Kasumi-1 (cell line): Measurements from ENCODE around the gene PAEP.

Experiments
- DNase-seq, 2 experiments: peaks; one replicate each; lab custom pipeline; 2025; lab: John Stamatoyannopoulos, UW

The PAEP gene

DNA sequence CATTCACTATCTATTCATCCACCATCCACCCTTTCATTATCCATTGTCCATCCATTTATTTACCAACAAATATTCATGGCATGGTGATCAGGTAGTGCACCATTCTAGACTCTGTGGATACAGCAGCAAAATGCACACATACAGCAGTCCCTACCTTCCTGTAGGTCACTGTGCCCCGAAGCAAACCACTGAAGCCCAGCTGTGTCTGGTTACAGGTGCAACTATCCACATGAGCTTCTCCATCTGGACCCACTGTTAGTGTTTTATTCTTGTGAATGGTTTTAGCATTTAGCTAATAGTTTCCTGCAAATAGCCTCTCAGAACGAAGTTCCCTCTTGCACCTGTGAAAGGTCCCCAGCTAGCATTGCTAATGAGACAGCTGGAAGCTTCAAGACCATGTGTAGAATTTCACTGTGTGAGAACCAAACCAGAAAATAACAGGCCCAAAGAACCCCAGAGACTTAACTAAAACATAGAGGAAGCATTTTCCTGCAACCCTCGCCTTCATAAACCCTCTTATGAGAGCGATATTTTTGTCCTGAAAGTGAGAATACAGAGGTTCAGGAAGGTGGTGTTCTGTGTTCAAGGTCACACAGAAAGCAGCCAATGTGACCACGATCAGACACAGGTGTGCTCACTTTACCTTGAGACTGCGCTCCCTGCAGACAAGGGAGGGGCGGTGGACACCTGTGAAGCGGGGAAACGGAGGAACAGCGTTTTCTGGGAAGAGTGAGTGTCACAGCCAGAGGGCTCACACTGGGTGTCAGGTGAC is 18.5 kb downstream of the PAEP start:
- no peak for DNase-seq

DNA sequence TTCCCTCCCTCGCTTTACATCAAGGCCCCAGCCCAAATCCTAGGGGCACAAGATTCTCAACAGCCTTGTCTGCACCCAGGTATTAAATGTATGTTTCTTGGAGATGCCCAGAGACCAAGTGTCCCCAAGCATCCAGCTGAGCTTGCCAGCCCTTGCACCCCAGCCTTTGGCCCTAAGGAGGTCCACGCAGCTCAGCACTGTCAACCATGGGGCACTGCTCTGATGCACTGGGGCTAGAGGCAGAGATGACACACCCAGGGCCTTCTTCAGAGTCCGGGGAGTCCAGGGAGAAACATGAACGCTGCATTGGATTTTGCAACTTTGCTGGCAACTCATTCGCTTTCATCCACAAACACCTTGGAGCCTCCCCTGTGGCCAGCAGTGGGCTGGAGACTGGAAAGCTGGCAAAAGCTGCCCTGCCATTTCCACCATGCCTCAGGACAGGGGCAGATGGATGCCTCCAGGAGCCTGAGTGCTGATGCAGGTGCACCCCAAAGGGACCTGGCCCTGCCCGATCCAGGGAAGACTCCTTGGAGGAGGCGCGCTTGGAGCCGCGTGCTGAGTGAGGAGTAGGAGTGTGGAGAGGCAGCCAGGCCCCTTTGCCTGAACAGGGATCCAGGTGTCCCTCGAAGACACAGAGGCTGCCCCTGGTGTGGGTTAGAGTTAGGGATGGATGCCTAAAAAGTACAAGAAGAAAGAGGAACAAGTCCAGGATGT is 19.3 kb downstream of the PAEP start:
- no peak for DNase-seq

DNA sequence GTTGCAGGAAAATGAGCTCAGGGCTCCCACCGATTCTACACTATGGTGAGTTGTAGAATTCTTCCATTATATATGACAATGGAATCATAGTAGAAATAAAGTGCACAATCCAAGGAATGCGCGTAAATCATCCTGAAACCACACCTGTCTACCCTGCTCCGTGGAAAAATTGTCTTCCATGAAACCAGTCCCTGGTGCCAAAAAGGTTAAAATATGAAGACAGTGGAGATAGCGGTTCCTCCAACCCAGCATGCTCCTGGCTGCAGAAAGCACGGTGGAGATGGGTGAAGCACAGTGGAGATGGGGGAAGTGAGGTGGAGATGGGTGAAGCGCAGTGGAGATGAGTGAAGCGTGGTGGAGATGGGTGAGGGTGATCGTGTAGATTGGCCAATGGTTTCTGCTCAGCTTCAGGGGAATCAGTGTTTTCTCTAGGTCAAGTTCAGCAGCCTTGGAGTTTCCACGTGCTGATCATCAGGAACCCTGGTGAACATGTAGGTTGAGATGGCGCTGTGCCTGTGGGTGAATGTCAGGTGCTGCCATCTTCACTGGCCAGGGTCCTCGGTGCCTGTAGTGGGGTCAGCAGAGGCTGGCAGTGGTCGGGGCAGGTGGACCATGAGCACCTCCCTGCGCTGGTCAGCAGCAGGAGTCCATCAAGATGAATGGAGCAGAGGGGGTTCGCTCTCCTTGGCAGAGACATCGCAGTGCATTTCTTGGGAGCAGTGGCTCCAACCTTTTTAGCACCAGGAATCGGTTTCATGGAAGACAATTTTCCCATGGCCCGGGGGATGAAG is 20.3 kb downstream of the PAEP start:
- DNase-seq, result no peak

DNA sequence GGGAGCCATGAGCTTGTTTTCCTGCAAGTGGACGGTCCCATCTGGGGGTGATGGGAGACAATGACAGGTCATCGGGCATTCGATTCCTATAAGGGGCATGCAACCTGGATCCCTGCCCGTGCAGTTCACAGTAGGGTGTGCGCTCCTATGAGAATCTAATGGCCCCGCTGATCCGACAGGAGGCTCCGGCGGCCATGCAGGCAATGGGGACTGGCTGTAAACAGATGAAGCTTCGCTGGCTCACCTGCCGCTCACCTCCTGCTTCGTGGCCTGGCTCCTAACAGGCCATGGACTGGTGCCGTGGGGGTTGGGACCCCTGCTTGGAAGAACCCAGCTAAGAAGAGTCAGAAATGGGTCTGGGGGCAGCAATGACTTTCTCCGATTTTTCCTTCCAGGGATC is 21.0 kb downstream of the PAEP start:
- DNase-seq, result no peak

DNA sequence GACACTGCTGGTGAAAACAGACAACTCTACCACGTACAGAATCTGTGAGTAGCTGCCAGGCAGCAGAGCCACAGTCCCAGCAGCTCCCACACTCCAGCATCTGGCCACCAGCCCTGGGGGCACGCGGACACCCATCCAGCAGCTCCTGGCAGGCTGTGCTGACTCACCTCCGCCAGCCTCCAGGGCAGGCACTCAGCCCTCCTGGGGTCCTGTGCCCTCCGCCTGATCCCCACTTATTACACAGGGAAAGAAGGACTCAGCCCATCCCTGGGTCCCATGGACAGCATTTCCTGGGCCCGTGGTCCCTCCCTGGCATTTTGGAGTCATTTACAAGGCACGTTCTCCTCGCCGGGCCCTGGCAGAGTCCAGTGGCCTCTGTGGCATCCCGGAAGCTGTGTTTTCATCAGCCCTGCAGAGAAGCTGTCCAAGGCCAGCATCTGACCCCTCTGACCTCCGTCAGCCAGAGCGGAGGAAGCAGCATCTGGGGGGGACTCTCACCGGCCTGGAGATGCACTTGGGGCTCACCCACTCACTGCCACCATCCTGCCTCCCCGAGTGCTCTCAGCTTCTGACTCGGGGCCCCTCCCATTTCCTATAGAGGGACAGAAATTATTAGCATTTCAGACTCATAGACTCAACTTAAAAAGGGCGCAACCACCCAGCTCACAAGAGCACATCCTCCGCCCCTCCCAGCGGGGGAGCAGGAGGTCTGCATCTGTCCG is 21.6 kb downstream of the PAEP start:
- no peak for DNase-seq

DNA sequence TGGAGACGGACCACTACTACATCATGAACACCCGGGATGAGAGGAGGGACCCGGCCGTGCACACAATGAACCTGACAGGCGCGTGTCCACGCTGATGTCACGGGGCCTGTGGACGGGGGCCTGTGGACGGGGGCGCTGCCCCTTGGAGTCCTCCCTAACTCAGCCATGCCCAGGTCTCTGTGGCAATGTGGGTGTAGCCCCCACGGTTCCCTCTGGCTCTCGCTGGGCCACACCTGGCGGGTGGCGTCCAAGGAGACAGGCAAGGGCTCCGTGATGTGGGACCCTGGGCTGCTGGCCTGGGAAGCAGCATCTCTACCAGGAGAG is 22.1 kb downstream of the PAEP start:
- DNase-seq, result no peak

DNA sequence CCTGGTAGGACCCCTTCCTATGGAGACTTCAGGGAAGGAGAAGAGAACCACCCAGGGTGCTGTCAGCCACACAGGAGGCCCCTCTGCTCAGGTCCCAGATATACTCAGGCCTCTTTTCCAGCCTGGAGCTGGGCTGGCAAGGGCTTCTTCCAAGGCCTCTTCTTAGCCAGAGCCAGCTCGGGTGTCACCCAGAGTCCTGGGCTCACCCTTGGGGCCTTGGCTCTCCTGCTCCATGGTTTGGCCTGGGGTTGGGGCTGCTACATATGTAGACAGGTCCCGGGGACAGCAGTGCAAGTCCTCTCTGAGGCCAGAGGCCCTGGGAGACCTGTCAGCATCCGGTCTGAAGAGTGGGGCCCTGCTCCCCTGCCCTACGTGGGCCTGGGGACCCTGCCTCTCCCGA is 22.8 kb downstream of the PAEP start:
- DNase-seq, result no peak

DNA sequence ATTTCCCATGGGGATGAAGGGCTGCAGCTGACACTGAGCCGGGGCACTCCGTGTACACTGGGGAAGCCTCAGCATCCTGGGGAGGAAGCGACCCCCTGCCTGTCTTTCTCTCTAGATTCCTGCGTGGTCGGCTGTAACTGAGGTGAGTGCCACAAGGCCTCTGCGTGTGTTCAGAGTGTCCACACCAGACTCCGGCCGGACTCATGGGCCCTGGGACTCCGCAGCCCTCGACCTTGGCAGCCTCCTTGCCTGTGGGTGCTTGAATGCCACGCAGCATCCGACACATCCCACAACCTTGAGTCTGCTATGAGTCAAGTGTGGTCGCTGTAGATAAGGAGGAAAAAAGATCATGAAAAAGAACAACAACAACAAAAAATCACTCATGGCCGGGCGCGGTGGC is 23.4 kb downstream of the PAEP start:
- DNase-seq, result no peak

DNA sequence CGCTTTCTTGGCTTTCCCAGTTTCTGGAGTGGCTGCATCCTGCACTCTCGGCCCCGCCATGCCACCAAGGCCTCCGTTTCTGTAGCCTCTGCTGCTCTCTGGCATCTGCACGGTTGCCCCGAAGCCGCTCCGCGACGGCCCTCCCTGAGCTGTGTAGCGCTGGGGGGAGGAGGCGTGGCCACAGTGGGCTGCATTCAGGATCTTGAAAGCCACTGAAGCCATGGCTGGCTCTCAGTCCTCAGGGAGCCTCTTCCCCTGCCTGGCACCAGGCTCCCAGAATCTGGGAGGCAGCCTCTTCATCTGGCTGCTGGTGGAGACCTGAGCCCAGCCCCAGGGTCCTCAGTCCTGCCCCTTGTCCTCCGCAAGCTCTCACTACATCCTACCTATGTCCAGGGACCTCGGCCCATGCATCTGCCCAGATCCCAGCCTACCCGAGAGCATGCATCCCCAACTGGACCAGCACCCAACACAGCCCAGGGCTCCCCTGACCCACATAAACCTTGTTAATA is 25.1 kb downstream of the PAEP start:
- no peak for DNase-seq

DNA sequence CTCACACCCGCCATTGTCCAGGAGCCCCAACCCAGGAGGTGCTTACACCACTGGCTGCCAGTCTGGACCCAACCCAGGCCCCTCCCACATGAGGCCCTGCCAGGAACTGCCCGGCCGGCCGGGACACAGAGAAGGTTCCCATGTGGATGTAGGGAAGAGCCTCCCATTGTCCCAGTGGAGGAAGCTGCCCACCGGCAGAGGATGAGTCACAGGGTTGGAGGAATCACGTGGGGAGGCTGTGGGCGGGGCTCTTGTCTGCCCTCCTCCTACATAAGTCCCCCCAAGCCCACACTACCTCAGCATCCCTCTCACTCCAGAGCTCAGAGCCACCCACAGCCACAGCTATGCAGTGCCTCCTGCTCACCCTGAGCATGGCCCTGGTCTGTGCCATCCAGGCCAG is 26.1 kb downstream of the PAEP start:
- DNase-seq, result no peak

DNA sequence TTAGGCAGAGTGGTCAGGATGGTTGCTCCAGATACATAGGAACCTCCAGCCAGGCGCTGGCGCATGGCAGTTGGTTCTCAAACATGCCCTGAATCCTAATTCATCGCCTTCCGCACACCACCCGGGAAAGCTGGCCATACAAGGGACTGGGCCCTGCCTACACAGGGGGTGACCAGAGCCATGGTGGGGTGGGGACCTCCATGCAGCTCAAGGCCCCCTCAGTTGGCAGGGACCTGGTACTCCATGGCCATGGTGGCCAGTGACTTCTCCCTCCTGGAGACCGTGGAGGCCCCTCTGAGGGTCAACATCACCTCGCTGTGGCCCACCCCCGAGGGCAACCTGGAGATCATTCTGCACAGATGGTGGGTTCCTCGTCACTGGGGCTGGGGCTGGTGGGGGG is 26.8 kb downstream of the PAEP start:
- DNase-seq, result no peak

DNA sequence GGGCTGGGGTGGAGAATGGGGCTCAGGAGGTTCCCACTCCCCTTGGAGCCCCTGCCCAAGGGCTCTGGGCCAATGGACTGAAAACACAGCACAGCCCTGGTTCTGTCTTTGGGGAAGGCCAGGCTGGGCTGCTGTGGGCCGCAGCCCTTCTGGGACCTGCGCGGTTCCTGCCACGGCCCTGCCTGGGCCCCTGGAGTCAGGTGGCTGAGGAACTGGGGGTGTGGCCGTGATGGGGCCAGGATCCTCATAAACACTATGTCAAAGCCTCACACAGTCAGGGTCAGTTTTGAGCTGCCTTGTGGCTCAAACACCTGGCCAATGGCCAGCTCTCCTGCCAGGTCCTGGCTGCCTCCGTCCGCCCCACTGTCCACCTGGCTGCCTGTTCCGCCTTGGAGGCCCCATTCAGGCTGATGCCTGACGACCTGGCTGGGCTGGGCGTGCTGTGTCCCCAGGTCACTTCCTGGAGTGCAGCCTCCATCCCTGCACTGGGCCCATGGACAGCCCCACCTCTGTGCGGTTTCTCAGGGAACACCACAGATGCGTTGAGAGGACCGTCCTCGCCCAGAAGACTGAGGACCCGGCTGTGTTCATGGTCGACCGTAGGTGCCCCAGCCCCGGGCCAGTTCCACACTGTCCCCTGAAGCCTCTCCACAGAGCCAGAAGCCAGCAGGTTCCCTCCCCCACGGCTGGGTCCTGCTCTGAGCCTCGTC is 27.5 kb downstream of the PAEP start:
- DNase-seq, result no peak

DNA sequence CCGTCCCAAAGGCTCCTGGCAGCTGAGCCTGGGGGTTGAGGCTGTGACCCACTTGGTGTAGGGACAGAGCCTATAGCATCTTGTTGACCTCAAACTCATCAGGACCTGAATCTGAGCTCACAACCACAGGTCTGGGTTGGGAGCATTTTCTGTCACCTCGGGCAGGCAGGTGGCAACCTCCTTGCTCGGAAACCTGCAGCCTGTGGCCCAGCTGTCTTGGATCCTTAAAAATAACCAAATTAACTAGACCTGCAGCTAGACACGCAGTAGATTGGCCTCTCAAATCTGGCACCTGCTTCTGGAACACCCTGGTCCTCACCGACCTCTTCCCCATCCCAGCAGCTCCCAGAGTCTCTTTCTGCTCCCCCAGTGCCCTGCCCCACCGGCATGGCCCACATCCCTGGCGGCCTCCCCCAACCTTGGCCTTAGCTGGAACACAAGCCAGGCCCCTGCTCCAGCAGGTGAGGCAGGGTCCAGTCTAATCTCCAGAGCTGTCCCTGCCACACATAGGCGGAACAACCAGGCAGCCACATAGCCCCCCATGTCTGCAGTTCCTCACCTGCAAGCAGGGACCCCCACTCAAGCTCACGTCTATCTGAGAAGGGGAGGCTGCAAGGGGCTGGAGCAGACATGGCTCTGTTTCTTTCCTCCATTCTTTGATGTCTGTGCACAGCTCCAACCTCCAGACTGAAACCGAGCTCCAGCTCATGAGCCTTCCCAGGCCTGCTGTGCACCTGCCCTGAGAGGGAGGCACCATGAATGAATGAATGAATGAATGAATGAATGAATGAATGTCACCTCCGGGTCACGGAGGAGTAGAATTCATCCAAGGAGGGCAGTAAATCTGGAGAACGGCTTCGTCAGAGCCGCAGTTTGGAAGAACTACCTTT is 28.3 kb downstream of the PAEP start:
- DNase-seq, result no peak

DNA sequence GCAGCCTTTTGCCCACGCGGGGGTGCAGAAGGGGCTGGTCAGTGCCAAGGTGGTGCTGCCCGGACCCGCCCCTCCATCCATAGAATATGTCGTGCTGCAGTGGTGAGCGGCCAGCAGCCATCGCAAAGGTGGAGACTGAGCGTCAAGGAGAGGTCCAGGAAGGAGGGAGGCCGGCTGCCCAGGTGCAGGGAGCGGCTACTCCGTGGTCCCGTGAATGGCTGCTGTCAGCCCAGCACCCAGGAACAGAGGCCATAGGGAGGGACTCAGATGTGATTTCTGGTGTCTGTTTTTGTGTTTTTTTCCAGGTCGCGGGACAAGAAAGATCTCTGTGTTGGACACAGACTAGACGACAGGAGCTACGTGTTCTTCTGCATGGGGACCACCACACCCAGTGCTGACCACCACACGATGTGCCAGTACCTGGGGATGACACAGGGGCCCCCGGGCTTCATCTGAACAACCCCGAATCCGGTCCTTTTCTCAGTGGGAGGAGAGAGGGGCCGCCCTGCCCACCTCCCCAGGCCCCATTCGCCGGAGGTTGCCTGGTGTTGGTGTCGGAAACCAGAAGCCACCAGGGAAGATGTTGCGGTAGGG is 29.0 kb downstream of the PAEP start:
- no peak for DNase-seq

DNA sequence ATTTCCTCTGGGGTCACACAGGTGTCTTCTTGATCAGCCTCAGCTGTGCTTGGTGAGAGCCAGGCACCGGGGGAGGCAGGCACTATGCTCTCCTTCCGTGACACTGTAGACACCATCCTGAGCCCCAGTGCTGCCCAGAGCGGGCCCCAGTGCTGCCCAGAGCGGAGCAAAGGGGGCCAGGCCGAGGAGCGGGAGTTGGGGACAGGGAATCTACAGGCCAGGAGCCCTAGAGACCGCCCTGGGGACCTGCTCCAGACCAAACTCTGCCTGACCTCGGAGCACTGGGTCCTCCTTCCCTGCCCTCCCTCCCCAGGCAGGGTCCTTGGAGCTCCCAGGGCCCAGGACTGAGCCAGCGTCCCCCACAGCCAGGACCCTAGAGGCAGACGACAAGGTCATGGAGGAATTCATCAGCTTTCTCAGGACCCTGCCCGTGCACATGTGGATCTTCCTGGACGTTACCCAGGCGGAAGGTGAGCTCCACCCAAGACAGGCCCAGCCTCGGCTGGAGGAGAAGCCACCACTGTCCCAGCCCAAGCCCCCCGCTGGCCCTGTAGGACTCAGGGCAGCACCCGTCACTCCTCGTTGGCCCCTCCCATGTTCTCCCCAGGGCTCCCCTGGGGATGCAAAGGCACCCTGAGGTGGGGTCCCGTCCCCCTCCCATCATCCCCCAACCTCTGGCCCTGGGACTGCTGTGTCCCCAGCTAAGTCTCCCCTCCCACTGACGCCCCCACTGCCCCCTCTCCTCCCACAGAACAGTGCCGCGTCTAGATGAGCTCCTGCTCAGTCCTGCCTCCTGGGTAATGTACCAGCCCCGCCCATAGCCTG is 30.2 kb downstream of the PAEP start:
- DNase-seq, result no peak

DNA sequence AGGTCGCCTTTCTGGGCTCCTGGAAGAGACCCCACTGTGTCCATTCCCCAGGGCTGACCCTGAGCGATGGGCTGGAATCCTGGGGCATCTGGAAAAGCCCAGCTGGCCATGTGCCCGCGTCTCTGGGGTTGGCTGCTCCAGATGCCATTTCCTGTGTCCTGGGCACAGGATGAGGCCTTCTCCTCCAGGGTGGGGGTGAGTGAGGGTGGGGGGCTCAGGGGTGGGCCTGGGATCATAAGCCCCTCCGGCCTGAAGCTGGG is 30.7 kb downstream of the PAEP start:
- no peak for DNase-seq

DNA sequence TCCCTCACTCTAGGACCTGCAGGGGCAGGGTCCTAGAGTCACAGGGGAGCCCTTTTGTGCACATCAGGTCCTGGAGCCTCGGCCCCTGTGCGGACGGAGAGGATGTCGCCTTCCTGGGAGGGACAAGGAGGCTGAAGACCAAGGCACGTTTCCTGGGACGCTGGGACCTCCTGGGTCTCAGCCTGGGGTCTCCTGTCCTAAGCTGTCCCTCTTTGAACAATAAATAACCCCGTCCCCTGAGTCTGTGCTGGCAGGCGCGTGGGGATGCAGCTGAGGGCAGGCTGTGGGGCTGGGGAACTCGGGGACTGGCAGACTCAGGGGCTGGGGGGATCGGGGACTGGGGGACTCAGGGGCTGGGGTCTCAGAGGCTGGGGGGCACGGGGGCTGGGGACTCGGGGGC is 31.1 kb downstream of the PAEP start:
- no peak for DNase-seq

DNA sequence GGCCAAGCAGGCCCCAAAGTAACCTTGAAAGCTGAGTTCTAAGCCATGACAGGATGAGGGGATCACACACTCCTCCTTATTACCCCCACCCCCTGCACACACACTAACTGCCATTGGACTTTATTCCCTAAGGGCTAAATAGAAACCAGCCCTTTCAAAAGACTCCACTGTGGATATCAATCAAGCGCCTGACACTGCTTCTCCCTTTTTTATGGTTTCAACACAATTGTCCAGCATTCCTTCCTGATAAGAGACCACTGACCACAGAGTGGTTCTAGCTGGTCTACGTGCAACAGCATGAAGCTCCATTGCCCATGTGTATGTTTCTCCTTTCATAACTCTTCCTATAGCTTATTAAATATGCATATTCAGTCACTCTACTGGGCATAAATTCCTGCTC is 34.7 kb downstream of the PAEP start:
- DNase-seq, result no peak

DNA sequence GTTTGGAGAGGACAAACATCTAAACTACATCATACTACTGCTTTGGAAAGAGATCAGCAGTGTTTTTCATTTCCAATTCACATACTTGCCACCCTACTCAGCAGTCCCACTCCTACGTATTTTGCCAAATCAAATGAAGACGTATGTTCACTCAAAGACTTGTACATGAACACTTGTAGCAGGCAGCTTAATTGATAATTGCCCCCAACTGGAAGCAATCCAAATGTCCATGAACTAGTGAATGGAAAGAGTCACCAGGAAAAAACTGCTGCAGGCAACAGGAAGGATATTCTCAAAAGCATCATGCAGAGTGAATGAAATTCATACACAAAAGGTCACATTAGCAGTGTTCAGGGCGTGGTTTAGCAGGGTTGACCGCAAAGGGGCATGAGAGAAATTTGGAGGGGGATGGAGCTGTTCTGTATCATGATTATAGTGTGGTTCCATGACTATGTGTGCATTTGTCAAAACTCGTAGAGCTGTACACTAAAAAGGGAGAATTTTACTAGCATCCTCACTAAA is 38.8 kb downstream of the PAEP start:
- DNase-seq, result no peak
